OCI-LY1 (cell line): ENCODE results near the gene SPAG6.
"Not testable (repeated sequence)": the region's sequence is repeated elsewhere in the genome, so short reads cannot be mapped to it uniquely, and the experiment has no call there.

Experiments
- H2AFZ ChIP-seq: fragments of 200-600 bp; sonication (generic), shearing (Covaris generic); 2 replicates; pipeline ENCODE4 v1.6.0; 2014; ENCODE audit warnings: antibody characterized with exemption, mild to moderate bottlenecking, low read length
- H3F3A ChIP-seq: fragments of 200-600 bp; sonication (generic), shearing (Covaris generic); 2 replicates; pipeline ENCODE4 v1.6.0; 2014; ENCODE audit warnings: mild to moderate bottlenecking, antibody characterized with exemption, low read length, moderate library complexity; ENCODE audit not compliant: insufficient read depth
- H3K27ac ChIP-seq: fragments of 200-600 bp; sonication (generic); 2 replicates; pipeline ENCODE4 v1.5.1; 2014; ENCODE audit warnings: low read length, mixed run types, mild to moderate bottlenecking, low read depth; ENCODE audit not compliant: poor library complexity, severe bottlenecking
- H3K27me3 ChIP-seq: fragments of 200-600 bp; sonication (generic); 2 replicates; pipeline ENCODE4 v1.6.0; 2014; ENCODE audit warnings: antibody characterized with exemption, mild to moderate bottlenecking, low read length, moderate library complexity; ENCODE audit not compliant: insufficient read depth
- H3K36me3 ChIP-seq: fragments of 200-600 bp; sonication (generic); 2 replicates; pipeline ENCODE4 v1.6.1; 2014; ENCODE audit warnings: mild to moderate bottlenecking, antibody characterized with exemption, low read length, moderate library complexity, mixed read lengths; ENCODE audit not compliant: insufficient read depth
- H3K4me1 ChIP-seq: fragments of 200-600 bp; sonication (generic); 2 replicates; pipeline ENCODE4 v1.5.1; 2014; ENCODE audit warnings: mild to moderate bottlenecking, low read length, moderate library complexity; ENCODE audit not compliant: insufficient read depth, severe bottlenecking
- H3K4me2 ChIP-seq: fragments of 200-600 bp; sonication (generic), shearing (Covaris generic); 2 replicates; pipeline ENCODE4 v1.6.1; 2014; ENCODE audit warnings: low read length
- H3K4me3 ChIP-seq: fragments of 200-600 bp; sonication (generic); 2 replicates; pipeline ENCODE4 v1.5.1; 2014; ENCODE audit warnings: low read length, low read depth, mild to moderate bottlenecking, mixed read lengths; ENCODE audit not compliant: poor library complexity, severe bottlenecking
- H3K79me2 ChIP-seq: fragments of 200-600 bp; shearing (Covaris generic); 2 replicates; pipeline ENCODE4 v1.6.1; 2016; ENCODE audit warnings: mixed run types, low read length, mixed read lengths; ENCODE audit not compliant: insufficient read depth
- H3K9ac ChIP-seq: fragments of 200-600 bp; sonication (generic), shearing (Covaris generic); 2 replicates; pipeline ENCODE4 v1.6.1; 2014; ENCODE audit warnings: mild to moderate bottlenecking, low read length, mixed read lengths
- H3K9me2 ChIP-seq: fragments of 200-600 bp; sonication (generic), shearing (Covaris generic); 2 replicates; pipeline ENCODE4 v1.6.1; 2014; ENCODE audit warnings: low read depth, mild to moderate bottlenecking, low read length, mixed read lengths
- H3K9me3 ChIP-seq: fragments of 200-600 bp; shearing (Covaris generic); 2 replicates; pipeline ENCODE4 v1.6.1; 2014; ENCODE audit warnings: low read length, mixed read lengths
- H4K20me1 ChIP-seq: fragments of 200-600 bp; sonication (generic), shearing (Covaris generic); 2 replicates; pipeline ENCODE4 v1.6.0; 2016; ENCODE audit warnings: mild to moderate bottlenecking, low read length; ENCODE audit not compliant: insufficient read depth
- EZH2 ChIP-seq: fragments of 200-600 bp; sonication (generic), shearing (Covaris generic); IDR thresholded peaks from 2 replicates; pipeline ENCODE4 v1.8.0; 2017; ENCODE audit warnings: borderline replicate concordance, mixed run types, mild to moderate bottlenecking, antibody characterized with exemption, low read length, moderate library complexity, mixed read lengths
- TF ChIP-seq, protein P1 (sequence below): fragments of 200-600 bp; sonication (generic), shearing (Covaris generic); IDR thresholded peaks from 2 replicates; pipeline ENCODE4 v1.5.1; 2017; ENCODE audit warnings: mild to moderate bottlenecking, antibody characterized with exemption, low read length, moderate library complexity, mixed read lengths

SPAG6 gene

DNA sequence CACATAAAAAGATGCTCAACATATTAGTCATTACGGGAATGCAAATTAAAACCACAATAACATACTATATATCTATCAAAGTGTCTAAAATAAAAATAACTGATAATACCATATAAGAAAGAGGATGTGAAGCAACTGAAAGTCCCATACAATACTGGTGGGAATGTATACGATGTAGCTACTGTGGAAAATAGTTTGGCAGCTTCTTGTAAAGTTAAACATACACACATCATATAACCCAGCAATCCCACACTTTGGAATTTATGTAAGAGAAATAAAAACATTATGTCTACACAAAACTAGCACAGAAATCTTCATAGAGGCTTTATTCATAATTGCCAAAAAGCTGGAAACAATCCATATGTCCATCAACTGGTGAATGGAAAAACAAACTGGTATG is 39.6 kb upstream of the SPAG6 start:
- TF ChIP-seq, protein P1, sequence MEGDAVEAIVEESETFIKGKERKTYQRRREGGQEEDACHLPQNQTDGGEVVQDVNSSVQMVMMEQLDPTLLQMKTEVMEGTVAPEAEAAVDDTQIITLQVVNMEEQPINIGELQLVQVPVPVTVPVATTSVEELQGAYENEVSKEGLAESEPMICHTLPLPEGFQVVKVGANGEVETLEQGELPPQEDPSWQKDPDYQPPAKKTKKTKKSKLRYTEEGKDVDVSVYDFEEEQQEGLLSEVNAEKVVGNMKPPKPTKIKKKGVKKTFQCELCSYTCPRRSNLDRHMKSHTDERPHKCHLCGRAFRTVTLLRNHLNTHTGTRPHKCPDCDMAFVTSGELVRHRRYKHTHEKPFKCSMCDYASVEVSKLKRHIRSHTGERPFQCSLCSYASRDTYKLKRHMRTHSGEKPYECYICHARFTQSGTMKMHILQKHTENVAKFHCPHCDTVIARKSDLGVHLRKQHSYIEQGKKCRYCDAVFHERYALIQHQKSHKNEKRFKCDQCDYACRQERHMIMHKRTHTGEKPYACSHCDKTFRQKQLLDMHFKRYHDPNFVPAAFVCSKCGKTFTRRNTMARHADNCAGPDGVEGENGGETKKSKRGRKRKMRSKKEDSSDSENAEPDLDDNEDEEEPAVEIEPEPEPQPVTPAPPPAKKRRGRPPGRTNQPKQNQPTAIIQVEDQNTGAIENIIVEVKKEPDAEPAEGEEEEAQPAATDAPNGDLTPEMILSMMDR: no peak
- no peak for TF ChIP-seq EZH2
- Histone ChIP-seq H3K79me2 (no peaks in the 10 kb centered on the region), H4K20me1 (no peaks in the 10 kb centered on the region)

DNA sequence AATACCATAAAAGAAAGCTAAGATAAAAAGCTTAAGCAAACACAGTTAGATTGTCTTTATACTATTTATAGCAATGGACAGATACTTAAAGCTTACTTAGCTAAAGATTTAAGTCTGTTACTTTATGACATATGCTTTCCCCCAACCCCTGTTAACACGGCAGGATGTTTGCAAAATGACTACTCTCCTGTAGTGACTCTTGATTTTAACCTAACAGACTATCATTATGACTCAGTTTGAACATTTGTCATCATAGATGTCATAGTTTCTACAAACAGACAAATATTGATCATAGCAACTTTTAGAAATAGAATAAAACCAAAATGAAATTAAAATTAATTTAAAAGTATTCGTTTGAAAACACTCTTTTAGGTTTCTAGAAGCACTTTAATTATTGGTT is 36.9 kb upstream of the SPAG6 start:
- H3K36me3 ChIP-seq: no peaks in the 10 kb centered on the region
- no peak overlapping the region for H3K4me2 ChIP-seq

More for the DNA sequence above, 39.6 kb upstream of the SPAG6 start:
- H3K4me1 ChIP-seq: no peaks in the 10 kb centered on the region
- H3K4me2 ChIP-seq: no peak overlapping the region
- no peak overlapping the region for H2AFZ ChIP-seq
- H3K36me3 ChIP-seq: no peaks in the 10 kb centered on the region
- H3K27ac ChIP-seq: no peak overlapping the region
- H3K27me3 ChIP-seq: no peaks in the 10 kb centered on the region
- no peak overlapping the region for H3K9ac ChIP-seq
- H3K9me3 ChIP-seq: no peaks in the 10 kb centered on the region
- H3K4me3 ChIP-seq: no peak overlapping the region
- H3K9me2 ChIP-seq: no peaks in the 10 kb centered on the region
- no peaks in the 10 kb centered on the region for H3F3A ChIP-seq

DNA sequence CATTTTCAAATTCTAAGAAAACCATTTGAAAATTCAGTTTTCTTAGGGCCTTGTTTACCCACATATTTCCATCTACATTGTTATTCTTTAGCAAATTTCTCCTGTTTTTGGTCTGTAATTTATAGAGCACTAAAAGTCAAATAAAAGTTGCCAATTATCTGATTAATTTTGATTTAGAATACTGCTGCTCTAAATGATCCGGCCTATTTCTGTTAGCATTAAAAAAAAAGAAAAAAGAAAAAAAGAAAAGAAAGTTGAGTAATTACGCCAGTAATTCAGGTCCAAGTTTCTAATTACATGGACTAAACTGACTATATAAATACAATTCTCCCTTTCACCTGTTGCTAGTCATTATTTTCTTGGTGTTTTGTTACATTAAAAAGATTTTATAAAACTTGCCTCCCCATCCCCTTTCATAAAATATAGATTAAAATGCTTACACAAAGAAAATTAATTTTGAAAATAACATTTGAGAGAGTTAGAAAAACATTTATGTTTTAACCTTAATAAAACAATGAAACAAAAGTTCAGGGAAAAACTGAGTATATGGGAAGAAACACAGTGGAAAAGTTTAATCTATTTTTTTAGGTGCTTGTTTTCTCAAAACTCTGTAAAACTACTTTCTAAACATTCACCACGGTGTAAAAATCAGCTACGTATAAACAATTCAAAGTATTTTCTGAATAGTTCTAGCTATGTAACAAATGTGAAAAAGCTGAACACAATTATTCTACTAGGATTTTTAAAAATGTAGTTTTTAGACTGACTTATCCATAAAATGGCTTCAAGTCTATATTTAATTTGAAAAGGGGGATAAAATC is 35.9 kb upstream of the SPAG6 start:
- no peaks in the 10 kb centered on the region for H4K20me1 ChIP-seq
- no peaks in the 10 kb centered on the region for H3F3A ChIP-seq
- no peaks in the 10 kb centered on the region for H3K4me1 ChIP-seq
- H2AFZ ChIP-seq: no peak overlapping the region
- no peaks in the 10 kb centered on the region for H3K36me3 ChIP-seq
- no peak overlapping the region for H3K4me3 ChIP-seq
- H3K9me3 ChIP-seq: no peaks in the 10 kb centered on the region
- no peaks in the 10 kb centered on the region for H3K9me2 ChIP-seq
- no peaks in the 10 kb centered on the region for H3K79me2 ChIP-seq
- TF ChIP-seq EZH2: no peak
- TF ChIP-seq, protein P1: no peak
- no peaks in the 10 kb centered on the region for H3K27me3 ChIP-seq
- no peak overlapping the region for H3K27ac ChIP-seq
- no peak overlapping the region for H3K4me2 ChIP-seq
- no peak overlapping the region for H3K9ac ChIP-seq

More for the DNA sequence above, 36.9 kb upstream of the SPAG6 start:
- Histone ChIP-seq H3K9ac (no peak overlapping the region), H4K20me1 (no peaks in the 10 kb centered on the region), H3K27ac (no peak overlapping the region), H3K27me3 (no peaks in the 10 kb centered on the region), H2AFZ (no peak overlapping the region), H3K9me3 (no peaks in the 10 kb centered on the region), H3K9me2 (no peaks in the 10 kb centered on the region), H3K4me1 (no peaks in the 10 kb centered on the region), H3K79me2 (no peaks in the 10 kb centered on the region), H3K4me3 (no peak overlapping the region), H3F3A (no peaks in the 10 kb centered on the region)
- TF ChIP-seq EZH2: no peak
- TF ChIP-seq, protein P1: no peak

DNA sequence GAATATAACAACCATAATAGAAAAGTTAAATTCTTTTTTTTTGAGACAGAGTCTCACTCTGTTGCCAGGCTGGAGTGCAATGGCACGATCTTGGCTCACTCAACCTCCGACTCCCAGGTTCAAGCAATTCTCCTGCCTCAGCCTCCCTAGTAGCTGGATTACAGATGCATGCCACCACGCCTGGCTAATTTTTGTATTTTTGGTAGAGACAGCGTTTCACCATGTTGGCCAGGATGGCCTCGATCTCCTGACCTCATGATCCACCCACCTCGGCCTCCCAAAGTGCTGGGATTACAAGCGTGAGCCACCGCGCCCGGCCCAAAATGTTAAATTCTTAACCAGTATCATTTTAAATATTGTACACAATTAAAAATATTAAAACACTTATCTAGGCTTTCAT is 35.3 kb upstream of the SPAG6 start:
- H3K4me1 ChIP-seq, H3K9me3 ChIP-seq, H3K36me3 ChIP-seq, H3K27ac ChIP-seq, H3K27me3 ChIP-seq, H3K4me2 ChIP-seq, H3F3A ChIP-seq, H4K20me1 ChIP-seq, H2AFZ ChIP-seq, H3K4me3 ChIP-seq, H3K9ac ChIP-seq, H3K79me2 ChIP-seq, H3K9me2 ChIP-seq: not testable (repeated sequence)
